ENCODE results near the gene FRAS1.
"Not testable (repeated sequence)": the region's sequence is repeated elsewhere in the genome, so short reads cannot be mapped to it uniquely, and the experiment has no call there.

FRAS1 gene

DNA sequence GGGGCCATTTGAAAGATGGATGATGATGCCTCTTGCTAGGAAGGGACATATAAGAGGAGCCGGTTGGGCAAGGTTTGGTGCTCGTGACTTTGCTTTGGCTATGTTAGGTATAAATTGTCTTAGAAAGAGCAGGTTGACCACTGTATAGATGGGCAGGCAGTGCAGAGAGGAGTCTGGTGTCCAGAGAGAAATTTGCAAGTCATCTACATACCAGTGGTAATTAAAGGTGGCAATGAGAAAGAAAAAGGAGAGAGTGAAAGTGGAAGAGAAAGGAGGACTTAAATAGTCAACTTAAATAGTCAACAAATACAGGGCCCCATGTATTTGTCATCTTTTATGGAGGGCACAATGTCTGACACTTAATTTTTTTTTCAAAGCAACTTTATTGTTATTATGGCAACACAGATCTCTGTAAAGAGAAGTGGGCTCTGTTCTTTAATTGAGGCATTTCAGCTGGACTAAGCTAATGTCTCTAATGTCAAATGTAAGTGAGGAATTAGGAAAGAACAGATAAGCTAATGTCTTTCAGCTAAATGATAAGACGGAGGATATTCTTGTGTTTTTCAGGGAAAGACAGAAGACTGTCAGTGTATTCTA, 419.1 kb downstream of the FRAS1 start:
- no peak for DNase-seq

DNA sequence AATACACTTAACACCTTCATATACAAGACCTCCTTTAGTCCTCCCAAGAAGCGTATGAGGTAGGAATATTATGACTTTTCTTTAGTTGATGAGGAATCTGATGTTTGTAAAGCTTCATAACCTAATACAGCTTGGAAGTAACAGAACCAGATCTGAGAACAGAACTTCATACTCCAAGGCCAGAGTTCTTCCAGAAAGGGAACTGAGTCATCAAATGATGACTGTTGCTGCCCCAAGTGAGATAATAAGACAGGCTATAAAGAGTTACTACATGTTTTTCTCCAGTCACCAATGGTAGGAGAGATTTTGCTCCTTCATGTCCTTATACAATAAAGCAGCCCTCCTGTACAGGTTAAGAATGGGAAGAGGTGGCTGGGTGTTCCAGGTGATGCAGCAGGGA, 420.2 kb downstream of the FRAS1 start:
- no peak for DNase-seq

DNA sequence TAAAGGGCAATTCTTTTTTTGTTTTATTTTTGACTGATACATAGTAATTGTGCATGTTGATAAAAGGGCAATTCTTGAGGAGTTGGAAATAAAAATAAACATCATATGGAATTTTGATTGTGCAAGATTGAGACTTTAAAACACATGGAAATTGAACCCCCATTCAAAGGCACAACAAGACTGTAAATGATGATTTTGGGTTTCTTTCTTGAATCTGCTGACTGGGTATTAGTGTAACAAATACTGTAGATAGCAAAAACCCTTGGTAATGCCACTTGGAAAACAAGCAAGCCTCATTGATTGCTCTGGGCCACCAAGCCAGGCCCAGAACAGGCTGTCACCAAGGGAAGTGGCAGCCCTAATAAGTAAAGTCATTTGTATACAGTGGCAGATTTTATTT, 421.4 kb downstream of the FRAS1 start:
- no peak for DNase-seq

DNA sequence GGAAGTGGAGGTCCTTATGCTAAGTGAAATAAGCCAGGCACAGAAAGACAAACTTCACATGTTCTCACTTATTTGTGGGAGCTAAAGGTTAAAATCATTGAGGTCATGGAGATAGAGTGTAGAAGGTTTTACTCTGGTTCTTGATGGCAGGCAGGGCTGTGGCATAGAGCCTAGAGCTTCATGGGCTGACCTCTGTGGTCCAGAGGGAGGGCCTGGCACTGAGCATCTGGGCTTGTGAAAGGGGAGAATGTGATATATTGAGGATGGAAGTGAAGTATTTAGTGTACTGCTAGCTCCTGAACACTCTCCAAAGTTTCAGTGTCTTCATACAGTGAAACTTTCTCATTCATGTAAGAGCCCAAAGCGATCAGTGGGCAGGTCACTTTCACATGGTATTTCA, 423.2 kb downstream of the FRAS1 start:
- no peak for DNase-seq

DNA sequence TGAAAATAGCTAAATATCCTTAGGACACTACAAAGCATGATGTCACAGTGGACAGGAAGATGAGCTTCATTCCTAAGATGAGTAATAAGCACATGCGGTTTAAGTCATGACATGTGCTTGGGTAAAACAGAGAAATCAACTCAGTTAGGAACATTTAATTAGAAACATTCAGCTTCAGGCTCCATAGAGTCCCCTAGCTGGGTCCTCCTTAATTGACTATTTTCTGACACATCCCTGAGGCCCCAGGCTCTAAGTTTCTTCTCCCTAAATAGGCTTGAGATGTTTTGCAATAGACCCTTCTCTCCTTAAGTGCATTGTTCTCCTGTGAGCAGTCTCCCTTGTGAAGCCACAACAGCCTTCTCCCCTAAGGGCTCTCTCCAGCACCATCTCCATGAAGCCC, 424.1 kb downstream of the FRAS1 start:
- DNase-seq: no peak

DNA sequence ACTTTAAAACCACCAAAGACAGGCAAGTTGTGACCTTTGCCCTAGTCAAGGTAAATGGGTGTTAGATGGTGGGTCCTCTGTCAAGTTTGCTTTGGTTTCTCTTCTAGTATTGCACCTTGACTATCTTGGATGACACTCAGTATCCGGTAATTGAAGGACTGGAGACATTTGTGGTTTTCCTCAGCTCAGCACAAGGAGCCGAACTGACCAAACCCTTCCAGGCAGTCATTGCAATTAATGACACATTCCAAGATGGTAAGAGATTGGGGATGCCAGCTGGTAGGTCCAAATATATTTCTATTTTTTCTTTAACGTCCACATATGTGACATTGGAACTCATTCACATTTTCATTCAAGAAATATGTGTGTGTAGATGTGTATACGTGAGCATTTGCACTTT, 425.2 kb downstream of the FRAS1 start:
- no peak for DNase-seq

DNA sequence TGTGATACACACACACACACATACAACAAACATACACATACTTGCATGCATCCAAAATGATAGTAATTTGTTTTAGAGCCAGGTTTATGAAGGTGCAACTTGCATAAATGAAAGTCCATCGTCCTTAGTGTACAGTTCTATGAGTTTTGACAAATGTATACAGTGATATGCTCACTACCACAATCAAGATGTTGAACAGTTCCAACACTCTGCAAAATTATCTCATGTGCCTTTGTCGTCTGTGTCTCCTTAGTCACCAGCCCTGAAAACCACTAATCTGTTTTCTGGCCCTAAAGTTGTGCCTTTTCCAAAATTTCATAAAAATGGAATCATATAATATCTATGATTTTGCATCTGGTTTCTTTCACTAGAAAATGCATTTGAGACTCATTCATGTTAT, 426.7 kb downstream of the FRAS1 start:
- no peak for DNase-seq

DNA sequence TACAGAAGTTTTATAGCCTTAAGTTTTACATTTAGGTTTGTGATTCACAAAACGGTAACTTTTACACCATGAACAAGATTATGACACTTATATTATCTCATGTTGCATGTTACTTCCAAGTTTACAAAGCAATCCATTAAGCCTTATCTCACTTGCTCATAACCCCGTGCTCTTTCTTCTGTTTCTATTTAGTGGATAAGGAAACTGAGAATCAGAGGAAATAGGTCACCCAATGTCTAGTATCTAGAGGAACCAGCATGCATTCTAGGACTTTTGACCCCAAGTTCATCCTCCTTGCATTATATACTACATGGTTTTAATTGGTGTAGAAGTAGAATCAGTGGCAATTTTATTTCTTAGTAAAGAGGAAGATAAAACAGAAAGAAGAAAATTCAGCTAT, 427.5 kb downstream of the FRAS1 start:
- DNase-seq: no peak

DNA sequence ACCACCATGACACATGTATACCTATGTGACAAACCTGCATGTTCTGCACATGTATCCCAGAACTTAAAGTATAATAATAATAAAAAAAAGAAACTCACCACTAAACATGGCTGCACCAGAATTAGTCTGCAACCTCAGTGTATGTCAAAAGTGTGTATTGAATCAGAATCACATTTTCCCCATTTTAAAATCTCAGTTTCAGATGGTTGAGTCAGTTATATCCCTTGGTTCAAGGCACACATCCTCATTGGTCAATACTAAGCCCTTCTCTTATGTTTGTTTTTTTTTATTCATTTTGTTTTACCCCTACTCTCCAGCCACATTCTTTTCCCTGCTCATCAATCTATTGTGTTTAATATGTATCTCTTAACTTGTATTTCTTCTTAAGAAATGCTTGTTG, 436.6 kb downstream of the FRAS1 start:
- DNase-seq: no peak

DNA sequence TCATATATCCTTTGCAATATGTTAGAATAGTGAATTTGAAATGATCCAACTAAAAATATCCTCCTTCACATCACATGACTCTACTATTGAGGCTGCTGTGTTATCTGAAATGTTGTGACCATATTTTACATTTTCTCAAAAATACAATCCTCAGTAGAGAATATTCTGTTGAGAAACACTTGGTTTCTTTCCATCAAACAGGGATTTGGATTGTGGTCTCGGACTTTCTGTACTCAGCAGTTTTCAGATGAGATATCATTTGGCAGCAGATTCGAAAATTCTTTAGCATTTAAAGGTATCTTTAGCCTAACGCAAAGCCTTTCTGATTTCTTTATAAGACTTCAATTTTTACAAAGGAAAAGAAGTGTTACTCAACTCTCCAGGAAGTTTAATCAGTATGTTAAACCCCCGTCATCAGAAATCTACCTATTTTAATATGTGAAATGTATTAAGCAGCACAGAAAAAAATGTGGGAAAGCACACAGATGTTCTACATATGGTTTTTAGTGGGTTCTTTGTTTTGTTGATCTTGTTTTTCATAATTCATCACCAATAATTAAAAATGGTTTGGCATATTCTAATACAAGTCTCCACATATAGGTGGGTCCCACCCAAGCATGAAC, 439.0 kb downstream of the FRAS1 start:
- DNase-seq: no peak

DNA sequence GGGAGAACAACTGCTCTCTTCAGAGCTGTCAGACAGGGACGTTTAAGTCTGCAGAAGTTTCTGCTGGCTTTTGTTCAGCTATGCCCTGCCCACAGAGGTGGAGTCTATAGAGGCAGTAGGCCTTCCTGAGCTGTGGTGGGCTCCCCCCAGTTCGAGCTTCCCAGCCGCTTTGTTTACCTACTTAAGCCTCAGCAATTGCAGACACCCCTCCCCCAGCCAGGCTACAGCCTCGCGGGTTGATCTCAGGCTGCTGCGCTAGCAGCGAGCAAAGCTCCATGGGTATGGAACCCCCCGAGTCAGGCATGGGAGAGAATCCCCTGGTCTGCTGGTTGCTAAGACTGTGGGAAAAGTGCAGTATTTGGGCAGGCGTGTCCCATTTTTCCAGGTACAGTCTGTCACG, 449.1 kb downstream of the FRAS1 start:
- not testable (repeated sequence) for DNase-seq

DNA sequence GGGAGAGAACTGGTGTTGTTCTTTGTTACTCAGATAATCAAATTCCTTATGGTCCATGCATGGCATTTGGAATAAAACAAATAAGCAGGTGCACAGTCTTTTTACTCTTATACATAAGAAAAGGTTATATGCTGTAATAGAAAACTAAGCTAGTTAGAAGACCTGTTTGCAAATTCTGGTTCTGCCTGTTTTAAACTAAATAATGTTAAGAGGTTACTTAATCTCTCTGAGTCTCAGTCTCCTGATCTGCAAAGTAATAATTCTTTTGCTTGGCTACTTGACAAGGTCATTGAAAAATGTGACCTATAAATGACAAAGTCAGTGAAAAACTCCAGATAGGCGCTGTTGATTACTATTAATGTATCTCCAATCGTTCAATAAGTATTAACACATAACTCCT, 451.9 kb downstream of the FRAS1 start:
- DNase-seq: no peak

DNA sequence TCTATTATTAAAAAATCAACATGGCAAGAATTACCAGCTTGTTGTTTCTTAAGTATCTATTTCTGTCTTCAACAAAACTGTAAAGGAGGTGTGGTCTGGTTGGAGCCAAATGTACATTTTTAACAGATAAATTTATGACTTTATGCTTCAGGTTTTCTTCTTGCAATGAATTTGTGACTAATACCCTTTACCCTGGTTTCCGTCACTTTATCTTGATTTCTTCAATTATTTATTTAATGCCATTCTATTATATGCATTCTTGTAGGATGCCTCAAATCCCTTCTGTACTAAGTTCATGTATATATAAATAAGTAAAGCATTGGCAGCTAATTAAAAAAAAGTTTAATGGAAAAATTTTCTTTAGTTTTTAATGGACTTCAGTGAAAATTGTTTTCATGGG, 453.0 kb downstream of the FRAS1 start:
- DNase-seq: no peak

DNA sequence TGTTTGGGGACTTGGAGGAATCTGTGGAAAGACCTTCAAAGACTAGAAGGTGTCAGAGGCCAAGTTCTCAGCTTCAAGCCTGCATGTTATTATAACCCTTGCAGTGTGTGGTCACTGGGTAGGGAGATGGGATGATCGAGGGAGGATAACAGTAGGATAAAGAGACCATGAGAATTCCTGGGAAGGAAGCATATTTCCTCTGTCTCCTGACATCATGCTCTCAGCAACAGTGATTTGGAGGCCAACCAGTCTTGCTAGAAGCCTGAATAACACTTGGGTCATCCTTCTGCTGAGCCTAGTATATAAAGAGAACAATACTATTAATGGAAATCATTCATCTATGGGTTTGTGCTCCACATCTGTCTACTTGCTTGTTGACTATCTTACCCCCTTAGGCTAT, 453.6 kb downstream of the FRAS1 start:
- no peak for DNase-seq

DNA sequence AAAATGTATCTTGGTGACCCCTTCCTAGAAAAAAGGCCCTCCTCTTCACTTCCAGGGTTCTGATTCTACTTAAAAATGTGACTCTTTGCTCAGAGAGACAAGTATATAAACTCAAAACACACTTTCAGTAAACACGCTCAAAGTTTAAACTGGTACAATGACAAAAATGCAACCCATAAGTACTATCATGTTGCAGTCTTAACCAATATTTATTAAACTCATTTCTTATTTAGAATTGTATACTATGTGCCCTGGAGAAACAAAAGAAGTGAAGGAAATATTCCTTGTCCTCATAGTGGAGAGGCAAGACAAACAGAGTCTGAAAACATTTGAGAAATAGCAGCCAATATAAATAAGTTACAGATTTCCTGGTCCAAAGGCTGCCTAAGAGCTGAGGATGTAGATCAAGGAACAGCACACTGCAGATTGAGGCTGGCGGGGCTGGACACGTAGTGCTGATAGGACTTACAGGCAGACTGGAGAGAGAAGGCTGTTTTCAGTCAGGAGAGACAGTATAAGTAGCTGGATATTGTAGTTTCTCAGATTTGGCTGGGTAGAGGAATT, 455.3 kb downstream of the FRAS1 start:
- DNase-seq: no peak

DNA sequence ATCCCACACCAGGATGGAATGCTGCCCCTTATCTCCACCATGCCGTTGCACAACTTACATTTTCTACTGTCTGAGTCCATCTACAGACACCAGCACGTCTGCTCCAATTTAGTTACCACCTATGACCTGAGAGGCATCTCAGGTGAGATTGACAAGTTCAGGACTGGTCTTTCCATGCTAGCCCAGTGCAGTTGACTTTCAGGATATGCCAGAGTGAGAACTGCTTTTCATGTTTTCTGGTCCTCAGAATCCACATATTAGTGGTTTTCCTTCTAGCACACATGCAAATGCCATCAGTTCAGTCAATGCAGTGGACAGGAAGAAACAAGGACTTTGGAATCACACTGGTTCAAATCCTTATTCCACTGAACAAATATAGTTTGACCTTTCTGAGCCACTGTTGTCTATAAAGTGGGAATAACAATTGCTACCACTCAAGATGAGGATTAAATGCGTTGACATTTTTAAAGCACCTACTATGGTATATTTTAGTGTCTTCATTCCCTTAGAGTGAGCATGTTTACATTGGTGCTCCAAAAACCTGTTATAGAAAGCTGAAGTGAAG, 456.4 kb downstream of the FRAS1 start:
- no peak for DNase-seq

DNA sequence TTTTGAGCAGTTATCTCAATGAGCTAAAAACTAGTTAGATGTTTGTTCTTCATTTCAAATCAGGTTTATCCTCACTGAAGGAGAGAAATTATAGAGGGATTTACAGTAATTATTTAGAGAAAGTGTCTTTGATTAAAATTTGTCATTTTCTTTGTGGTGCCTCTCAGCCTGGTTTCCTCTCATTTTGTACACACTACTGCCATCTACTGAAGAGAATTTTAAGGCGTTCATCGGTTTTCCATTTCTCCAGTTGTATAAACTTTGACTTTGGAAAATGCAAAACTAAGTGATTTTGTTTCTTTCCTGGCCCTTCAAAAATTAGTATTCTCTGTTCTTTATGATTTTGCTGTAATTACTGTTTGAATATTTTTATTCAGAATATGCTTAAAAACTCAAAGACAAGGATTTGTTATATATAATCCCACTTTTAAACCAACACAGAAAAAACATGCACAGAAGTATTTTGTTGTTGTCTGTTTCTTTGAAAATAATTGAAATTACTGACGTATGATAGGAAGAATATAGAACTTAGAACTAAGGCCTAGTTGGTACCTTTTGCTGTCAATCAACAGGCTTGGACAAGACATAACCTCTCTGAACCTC, 460.0 kb downstream of the FRAS1 start:
- DNase-seq: no peak

DNA sequence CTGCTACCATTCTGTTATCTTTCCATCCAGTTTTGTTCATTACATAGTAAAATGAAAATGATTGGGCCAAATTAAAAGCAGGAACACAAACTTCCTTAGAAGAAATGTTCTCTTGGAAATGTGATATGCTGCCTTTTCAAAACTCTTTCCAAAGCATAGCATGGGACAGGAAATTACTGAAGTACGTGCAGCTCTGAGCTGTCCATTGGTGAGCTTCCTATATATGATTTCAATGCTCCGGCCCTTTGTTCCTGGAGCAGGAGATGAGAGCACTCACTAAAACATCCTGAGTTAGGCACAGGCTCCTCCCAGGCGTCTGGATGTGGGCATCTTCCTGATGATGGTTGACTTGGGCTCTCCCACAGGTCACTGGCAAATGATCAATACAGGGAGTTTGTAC, 461.4 kb downstream of the FRAS1 start:
- no peak for DNase-seq

DNA sequence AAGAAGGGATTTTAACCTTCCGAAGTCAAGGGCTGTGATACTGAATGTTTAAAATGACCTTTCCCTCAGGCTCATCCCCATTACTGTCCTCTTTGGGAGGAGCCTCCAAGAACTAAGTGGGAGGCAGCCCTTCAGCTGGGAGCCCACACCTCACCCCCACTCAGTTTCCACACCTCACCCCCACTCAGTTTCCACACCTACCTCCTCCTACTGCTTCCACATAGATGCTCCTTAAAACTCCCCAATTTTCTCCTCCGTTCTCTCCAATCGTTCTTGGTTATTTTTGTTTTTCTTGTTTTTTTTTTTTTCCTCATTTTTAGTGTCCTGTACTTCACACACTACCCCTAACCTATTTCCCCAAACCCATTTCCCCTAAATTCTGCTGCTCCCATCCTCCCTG, 462.8 kb downstream of the FRAS1 start:
- no peak for DNase-seq

DNA sequence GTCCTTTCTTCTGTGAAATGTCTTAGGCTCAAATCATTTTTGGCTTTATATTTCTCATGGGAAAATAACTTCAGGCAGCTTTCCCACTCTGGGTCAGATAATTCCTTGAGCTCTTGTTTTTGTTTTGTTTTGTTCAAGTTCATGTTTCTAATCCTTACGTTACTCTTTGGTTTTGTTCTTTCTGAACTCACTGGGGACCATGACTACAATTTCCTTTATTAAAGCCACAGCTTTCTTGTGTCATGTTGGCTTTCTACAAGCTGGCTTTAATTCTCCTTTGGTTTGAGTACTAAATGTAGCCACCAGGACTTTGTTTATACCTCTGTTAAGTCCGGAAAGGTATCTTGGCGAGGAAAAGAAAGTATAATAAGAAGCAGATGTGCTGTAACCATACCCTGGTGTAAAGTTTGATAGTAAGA, 463.7 kb downstream of the FRAS1 start:
- DNase-seq: no peak

DNA sequence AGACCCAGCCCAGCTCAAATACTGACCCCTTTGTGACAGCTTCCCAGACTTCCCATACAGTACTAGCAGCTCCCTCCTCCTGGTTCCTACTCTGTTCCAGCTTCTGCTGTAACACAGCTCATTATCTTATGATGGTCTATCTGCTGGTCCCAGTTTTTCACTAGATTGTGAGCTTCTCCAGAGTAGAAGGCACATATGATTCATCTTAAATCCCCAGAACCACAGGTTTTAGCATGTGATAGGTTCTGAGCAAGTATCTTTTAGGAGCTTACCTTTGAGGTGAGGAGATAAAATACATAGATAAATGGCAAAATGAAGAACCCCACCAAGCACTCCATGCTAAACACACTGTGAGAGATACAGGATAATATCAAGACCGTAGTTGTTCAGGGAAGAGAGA, 466.9 kb downstream of the FRAS1 start:
- DNase-seq: no peak

DNA sequence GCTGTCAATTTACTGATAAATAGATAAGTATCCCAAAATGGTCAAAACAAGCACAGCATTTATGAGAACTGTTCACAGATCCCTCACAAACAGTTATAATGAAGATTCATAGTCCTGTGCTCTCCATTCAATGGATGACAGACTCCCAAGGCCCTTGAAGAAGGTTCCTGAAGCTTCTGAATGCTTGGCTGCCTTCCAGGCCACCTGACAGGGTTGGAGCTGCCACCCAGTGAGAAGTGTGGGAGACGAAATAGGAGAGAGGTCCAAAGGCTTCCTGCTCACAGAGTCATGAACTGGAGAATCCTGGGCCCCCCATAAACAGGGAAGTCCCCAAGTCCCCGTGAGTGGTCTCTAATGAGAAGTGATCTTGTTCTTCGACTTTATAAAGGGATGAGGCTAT, 468.4 kb downstream of the FRAS1 start:
- DNase-seq: no peak

DNA sequence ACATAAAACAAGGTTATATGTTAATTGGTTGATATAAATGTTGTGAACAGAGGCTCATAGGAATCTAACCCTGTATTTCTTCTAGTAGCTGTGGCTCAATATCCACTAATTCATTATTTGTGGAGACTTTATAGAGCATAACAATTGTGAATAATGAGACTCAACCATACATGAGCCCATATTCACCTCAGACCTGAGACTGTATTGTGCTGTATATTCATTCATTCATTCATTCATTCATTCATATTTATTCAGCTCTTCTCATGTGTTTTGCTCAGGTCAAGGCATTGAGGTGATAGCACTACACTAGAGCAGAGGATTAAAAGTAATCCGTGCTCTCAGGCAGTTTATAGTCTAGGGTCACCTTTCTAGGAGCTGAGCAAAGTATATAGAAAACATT, 470.0 kb downstream of the FRAS1 start:
- no peak for DNase-seq

DNA sequence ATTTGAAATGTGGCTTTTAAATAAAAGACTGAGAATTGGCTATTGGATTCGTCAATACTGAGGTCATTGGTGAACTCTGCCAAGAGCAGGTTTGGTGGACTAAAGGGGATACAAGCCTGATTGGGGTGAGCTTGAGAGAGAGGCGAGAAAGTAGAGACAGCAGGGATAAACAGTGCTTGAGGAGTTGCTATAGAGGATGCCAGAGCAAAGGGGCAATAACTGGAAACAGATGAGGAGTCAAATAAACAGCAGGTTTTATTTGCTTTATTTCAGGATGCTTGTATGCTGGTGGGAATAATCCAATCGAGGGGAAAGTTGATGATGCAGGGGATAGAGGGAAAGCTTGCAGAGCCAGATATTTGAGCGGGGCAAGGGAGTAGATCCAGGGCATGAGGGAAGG, 470.4 kb downstream of the FRAS1 start:
- no peak for DNase-seq

Data from activated effector memory CD4-positive, alpha-beta T cell treated with anti-CD3 and anti-CD28 coated beads, Interleukin-2, amount 50 U/mL, for 16 hours (primary cell).